ENCODE results near the gene CD164L2.
"Not testable (repeated sequence)": the region's sequence is repeated elsewhere in the genome, so short reads cannot be mapped to it uniquely, and the experiment has no call there.

The CD164L2 gene

DNA sequence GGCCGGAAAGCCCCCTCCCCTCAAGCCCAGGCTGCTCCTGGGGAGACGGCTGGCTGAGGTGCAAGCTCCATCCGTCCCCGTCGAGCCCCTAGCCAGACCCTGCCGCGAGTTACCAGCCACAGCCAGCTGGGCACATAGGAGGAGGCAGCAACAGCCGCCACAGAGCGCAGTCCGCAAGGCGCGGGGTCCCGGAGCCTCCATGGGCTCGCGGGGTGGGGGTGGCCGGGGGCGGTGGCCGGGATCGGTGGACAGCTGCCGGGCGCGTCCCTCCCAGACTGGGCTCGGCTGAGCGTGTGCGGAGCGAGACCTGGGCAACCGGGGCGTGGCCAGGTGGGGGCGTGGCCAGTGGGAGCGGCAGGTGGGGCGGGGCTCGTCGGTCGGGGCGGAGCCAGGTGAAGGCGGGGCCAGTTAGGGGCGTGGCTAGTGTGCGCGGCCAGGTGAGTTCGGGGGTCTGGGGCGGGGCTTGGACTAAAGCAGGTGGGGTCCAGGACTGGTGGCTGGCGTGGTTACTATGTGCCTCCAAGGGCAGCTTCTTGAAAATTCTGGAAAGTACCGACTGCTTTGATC, at the start of gene CD164L2:
CD164L2 (minus strand) TSS at position 295 of the 567 bp plus-strand sequence; CDS start at position 201, 94 bp downstream.
- no peak for DNase-seq (ENCODE audit: low read depth in 1 of 2, low spot score in 1 of 2)

DNA sequence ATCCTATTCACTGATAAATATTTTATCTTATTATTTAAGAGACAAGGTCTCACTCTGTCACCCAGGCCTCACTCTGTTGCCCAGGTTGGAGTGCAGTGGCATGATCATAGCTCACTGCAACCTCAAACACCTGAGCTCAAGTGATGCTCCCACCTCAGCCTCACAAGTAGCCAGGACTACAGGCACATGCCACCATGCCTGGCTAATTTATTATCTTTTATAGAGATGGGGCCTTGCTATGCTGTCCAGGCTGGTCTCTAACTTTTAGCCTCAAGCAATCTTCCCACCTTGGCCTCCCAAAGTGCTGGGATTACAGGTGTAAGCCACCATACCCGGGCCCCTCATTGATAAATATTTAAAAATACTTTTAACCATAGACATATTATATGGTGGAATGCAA, 49.6 kb upstream of the CD164L2 start:
- DNase-seq (ENCODE audit: low read depth in 1 of 2, low spot score in 1 of 2): not testable (repeated sequence)

DNA sequence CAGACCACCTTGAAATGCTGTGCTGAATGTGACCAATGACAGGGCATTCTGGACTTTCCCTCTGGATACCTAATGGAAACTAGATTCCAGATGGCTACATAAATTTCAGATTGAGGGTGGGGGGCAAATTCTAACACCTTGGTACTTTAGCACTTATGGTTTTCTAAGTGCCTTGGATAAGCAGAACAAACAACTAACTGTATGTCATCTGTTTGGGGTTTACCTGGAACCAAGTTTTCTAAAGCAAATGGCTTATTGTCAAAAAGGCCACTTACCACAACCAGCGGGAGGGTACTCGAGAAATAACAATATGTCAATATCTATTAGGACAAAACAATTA, 48.4 kb upstream of the CD164L2 start:
- DNase-seq (ENCODE audit: low read depth in 1 of 2, low spot score in 1 of 2): no peak

DNA sequence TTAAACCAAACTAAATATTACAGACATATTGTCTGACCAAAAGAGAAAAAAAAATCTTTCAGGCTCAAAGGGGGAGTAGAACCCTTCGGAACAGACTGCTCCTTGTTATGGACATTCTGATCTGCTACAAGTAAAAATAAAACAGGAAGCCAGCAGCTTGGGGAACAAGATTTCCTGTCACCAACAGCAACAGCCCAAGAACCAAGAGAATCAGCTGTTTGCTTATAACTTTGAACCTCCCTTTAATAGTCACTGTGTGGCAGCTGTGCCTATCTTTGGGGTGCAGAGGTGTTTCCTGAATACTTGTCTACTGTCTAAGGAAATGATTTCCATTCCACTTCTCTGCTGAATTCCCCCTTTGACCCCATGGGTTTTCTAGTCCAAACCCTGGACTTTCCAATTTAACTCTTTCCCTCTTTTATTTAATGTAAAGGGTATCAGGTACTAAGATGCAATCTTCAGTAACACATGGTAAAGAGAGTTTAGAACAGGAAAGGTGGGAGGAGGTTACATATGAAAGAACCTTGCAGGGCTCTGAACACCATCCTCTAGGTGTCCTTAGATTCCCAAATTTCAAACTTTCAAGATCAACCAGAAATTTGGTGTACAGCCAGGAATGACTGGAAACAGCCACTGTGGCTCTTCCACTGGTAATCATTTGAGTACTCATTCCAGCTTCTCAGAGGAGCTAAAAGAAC, 47.9 kb upstream of the CD164L2 start:
- DNase-seq (ENCODE audit: low read depth in 1 of 2, low spot score in 1 of 2): no peak

DNA sequence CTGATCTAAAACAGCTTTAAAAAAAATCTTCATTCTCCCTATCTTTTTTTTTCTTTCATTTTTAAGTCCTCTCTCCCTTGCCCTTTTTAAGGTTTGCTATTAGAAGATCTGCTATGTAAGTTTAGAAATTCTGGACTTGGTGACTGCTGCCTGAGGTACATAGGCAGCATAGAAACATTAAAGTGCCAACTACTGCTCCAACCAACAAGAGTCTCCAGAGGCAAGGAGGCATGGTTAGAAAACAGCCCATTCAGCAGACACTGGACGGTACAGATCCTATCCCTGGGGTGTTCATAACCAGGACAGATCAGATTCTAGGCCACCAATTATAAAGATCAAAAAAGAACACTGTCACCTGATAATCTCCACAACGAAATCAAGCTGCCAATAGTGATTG, 45.9 kb upstream of the CD164L2 start:
- DNase-seq (ENCODE audit: low read depth in 1 of 2, low spot score in 1 of 2): no peak

DNA sequence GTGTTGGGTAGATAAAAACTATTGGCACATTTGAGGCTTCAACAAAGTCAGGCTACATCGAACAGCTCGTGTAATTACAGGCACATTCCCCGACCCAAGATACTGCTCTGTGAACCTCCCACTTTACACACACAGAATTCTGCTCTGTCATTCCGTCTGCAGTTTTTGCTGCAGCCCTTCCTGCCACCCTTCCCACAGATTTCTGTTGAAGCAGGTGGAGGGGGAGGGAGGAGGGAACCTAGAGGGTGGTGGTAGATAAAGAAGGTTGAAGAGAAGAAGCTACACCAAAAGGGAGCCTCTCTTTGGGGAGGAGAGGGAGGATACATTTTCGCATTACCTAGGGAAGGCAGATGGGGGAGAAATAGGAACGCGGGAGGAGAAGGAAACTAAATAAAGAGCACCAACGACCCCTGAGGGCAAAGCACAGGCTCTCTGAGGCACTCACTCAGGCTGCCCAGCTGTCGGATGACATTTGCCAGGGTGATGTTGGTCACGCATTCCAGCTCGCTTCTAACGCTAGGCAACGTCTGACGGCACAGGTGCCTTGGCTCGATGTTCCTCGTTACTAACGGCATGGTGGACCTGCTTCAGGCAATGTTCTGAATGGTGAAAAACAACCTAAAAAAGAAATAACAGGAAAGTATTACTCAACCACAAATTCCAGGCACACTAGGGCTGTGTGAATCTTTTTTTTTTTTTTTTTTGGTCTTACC, 45.3 kb upstream of the CD164L2 start:
- no peak for DNase-seq (ENCODE audit: low read depth in 1 of 2, low spot score in 1 of 2)

DNA sequence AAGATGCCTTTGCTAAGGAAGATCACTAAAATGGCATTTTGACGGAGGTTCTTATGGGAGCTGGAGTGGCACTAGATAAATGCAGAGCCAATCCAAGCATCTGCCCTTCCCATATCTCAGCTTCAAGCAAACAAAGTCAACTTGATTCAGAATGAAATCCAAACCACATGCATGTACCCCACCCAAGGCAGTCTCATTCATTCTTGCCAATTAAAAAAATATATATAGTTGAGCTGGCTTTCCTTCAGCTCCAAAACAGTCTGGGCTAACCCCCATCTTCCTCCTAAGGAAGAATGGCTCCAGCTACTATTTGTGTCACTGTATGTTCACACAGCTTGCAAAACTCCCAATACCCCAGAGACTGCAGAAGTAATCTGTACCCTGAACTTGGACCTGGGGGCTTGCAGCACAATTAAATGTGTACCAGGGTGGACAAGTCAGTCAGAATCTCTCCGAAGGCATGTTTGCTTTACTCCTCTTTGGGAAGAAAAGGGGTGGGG, 44.7 kb upstream of the CD164L2 start:
- DNase-seq (ENCODE audit: low read depth in 1 of 2, low spot score in 1 of 2): no peak

DNA sequence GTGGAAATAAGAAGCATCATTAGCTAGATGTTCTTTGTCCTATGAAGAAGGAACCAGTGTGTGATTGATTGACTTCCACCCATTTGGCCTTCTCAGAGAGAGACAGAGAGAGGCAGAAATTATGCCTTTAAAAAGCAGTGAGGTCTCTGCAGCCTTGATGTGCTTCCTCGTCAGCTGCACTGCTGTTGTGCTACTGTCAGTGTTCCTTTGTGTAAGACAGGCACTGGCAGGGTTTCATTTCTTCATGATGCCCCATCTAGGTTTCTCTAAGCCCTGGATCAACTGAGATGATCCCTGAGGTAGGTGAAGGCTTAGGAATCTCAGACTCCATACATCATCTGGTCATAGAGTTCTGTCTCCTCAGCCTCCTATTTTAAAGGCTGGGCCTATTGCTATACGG, 44.2 kb upstream of the CD164L2 start:
- no peak for DNase-seq (ENCODE audit: low read depth in 1 of 2, low spot score in 1 of 2)

DNA sequence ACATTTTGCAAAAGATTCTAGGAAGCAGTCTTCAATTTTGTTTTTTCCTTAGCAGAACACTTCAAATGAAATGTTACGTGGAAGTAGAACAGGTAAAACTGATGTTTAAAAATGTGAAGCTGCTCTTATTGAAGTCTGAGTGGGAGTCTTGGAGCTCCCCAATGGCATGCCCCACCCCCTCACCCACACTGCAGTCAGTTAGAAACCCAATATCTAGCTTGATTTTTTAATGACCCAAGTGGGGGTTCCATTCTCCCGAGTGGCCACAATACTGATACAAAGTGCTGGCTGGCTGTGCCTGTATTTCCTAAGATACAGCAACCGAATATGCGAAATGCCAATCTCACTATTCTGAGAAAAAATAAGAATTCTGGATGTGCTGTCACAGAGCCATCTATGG, 40.6 kb upstream of the CD164L2 start:
- no peak for DNase-seq (ENCODE audit: low read depth in 1 of 2, low spot score in 1 of 2)

DNA sequence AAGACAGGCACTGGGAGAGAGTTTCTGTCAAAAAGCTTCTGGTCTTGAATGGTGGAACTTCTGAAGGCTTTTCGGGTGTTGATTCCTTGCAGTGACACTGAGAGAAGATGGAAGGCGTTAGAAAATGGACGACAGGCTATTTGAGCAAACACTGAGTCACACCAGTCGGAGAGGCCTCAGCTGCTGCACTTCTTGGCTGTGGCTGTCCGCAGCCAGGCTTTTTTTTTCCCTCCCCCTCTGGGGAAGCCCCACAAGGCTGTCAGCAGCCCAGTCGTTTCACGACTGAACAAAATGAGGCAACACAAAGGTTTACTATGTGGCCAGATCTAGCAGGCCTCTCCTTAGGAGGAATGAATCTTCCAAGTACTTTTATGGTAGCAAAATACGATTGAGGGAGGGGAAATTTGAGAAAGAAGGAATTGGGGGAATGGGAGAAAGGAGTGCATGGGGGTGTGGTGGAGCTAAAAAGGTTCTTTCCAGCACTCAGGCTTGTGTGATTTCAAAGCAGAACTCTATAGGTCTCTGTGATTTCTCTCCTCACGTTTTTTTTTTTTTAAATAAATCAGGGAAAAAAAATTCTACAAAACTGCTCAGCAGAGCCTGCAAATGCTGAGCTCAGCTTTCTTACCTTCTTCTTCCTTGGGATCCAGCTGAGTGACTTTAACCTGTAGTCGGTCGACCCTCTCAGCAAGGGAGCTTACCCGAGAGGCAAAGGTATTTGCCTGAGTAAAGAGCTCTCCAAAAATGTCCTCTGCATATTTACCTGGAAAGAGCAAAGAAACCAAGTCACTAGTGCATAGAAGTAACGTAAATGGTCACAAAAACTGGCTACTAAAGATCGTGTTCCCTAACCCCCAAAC, 35.4 kb upstream of the CD164L2 start:
- peak in 1 of 2 donors; percentile 48 for DNase-seq (ENCODE audit: low read depth in 1 of 2, low spot score in 1 of 2)

DNA sequence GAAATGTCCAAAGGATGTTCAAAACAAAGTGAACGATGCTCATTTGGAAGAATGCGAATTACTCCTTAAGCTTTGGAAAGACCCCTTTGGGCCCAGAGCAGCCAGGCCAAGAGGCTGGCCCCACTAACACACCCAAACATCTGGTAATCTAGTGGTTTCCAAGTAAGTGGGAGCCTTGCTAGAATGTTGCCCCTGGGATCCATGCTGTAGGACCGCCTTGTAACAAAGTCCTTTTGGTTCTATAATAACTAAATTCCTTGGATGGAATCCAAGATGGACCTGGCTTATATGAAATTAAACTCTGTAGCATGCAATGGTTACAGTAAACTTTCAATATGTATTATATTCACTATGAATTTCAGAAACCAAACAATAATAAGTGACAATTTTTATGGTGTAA, 34.6 kb upstream of the CD164L2 start:
- DNase-seq (ENCODE audit: low read depth in 1 of 2, low spot score in 1 of 2): no peak

DNA sequence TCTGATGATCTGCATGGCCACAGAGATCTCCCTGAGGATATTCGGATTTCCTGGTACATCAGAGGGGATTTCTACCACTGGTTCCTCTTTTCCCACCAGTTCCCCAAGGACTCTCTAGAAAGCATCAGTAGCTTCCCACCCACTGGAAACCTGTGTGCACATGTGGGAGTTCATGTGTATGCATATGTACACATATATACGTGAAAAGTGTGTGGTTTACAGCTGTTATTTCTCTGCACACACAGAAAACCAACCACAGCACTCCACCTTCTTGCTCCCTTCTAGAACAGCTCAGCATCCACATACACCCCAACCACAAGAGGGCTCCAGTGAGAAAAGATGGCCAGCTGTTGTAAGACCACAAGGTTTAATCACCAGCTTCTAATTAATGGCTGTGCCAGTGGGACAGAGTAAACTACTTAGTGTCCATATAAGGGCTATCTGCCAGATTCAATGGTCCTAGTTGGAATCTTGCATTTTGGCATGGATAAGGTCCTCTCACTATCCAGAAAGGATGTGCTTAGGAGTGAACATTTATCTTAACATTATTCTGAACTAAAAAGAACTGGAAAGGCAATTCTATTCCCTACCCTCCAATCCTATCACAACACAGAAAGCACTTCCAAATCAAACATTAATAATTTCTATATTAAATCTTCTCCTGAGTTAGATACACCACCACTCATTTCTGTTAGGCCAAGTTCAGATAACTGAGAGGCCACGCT, 33.4 kb upstream of the CD164L2 start:
- DNase-seq (ENCODE audit: low read depth in 1 of 2, low spot score in 1 of 2): no peak

DNA sequence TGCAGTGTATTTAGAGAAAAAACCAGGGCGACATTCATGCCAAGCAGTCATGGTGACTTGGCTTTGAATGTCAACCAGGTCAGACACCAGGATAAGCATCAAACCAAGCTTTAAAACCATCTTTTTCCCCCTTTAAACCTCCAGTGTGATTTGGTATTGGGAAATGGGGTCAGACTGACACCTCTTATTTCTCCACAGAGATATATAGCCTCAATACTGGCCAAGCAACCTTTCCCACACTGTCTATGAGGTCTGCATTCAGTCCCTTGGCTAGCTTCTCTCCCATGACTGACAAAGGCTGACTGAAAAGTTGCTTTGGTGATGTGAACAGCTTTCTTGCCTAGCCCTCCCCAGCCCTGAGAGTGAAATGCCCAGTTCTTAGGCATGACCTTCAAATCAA, 31.0 kb upstream of the CD164L2 start:
- no peak for DNase-seq (ENCODE audit: low read depth in 1 of 2, low spot score in 1 of 2)

DNA sequence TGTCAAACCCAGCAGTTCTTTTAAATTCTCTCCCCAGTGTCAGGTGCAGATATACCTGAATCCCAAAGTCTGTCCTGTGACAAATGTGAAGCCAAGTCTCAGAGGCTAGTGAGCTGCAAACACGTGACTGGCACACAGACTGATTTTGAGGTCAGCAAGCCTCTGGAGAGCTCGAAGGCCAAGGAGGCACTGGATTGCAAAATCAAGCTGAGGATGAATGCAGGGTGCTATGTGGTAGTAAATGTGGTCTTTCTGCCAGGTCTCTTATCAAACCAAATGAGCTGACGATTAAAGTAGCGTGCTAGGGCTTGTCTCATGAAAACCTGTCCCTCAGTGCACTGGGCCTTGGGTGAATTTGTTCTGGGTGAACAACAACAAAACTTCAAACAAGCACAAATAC, 29.9 kb upstream of the CD164L2 start:
- no peak for DNase-seq (ENCODE audit: low read depth in 1 of 2, low spot score in 1 of 2)

DNA sequence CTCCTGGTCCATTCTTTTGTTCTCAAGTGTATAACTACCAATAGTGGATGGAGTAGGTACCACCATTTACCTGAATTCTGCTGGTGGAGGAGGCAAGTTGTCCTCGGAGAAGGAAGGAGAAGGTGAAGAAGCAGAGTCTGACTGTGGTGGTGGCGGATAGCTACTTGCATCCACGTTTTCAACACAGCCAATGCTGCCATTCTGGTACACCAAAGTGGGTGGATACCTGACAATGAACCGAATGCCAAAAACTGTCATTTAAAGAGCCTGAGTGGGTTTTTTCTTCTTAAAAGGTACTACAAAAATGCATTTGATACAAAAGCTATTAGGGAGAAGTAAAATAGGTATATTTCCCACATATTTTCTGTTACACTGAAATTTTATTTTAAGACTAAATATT, 29.4 kb upstream of the CD164L2 start:
- DNase-seq (ENCODE audit: low read depth in 1 of 2, low spot score in 1 of 2): no peak

DNA sequence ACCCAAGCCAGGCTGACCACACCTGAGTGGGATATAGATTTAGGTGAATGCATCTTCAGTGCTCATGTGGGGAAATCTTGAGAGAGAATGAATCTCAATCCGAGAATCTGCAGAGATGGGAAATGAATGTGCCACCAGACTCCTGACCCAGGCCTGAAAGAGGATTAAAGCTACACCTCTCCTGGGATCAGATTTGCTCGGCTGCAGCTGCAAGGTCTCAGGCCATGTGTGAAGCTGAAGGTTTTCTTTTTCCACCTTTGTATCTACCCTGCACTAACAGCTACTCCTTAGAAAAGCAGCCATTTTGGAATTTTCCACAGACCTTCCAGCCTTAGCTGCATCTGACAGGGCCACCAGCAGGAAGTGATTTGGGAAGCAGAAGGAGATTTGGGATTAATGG, 27.6 kb upstream of the CD164L2 start:
- no peak for DNase-seq (ENCODE audit: low read depth in 1 of 2, low spot score in 1 of 2)

DNA sequence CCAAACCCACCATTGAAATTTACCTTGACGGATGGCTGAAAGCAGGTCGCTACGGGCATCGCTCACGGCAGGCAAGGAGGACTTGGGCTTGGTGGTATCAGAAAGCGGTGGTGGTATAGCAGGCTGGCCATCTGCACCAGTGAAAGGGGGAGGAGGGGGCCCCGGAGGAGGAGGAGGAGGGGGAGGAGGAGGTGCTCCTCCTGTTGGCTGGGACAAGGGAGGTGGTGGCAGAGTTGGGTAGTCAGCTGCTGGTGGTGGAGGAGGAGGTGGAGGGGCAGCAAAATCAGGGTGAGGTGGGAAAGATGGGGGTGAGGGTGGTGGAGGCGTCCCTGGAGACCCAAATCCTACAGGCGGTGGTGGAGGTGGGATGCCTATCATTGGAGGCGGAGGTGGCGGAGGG, 26.5 kb upstream of the CD164L2 start:
- no peak for DNase-seq (ENCODE audit: low read depth in 1 of 2, low spot score in 1 of 2)

DNA sequence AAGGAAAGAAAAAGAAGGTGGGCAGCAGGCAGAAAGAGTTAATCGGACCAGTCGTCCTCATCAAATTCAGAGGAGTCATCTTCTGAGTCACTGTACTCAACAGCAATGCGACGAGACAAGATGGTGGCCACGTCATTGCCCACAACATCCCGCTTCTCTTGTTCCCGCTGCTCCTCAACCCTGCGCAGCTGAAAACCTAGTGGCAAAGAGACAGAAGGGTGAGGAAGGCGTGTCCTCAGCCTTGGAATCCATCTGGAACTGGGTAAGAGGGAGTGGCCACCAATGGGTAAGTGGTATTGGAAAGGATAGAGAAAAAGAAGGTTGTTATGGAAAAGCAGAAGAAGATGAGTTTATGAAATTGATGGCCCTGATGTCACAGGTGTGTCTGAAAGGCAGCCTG, 25.0 kb upstream of the CD164L2 start:
- DNase-seq (ENCODE audit: low read depth in 1 of 2, low spot score in 1 of 2): no peak

DNA sequence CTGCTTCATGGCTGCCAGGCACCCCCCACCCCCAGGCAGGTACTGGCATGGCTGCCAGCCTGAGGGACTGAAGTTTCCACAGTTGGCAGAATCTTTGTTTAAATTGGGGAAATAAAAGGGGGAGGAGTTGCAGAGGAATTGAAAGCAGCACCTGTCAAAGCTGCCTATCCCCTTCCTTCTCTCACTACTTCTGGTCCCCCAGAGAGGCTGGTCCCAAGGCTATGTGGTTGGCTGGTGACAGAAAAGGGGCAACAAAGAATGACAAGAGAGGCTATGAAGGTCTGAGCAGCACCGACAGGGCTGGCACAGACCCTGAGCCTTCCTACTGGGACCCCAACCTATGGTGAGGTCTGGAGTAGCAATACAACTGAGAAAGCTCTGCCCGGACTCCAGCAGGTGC, 23.7 kb upstream of the CD164L2 start:
- not testable (repeated sequence) for DNase-seq (ENCODE audit: low read depth in 1 of 2, low spot score in 1 of 2)

DNA sequence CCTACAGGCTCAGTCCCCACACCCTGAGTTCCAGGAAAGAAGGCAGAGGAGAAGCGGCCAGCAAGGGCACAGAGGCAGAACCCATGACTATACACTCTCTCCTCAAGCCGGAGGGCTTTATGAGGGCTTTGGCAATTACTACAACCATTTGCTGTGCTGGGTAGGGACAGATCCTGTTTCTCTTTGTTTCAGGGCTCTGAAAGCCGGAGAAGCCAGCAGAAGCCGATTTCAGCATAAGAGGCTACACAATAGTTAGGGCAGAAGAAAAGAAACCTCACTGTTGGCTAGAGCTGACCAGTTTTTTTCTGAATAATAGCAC, 23.2 kb upstream of the CD164L2 start:
- no peak for DNase-seq (ENCODE audit: low read depth in 1 of 2, low spot score in 1 of 2)

All from activated T-helper 1 cell treated with anti-CD3 and anti-CD28 coated beads, Interleukin-2, amount 50 U/mL, for 16 hours (primary cell).